ENCODE measurements around the gene LEF1.
A peak's percentile ranks its signal among the peaks of the same experiment; 100 is the strongest.

Gene LEF1

DNA sequence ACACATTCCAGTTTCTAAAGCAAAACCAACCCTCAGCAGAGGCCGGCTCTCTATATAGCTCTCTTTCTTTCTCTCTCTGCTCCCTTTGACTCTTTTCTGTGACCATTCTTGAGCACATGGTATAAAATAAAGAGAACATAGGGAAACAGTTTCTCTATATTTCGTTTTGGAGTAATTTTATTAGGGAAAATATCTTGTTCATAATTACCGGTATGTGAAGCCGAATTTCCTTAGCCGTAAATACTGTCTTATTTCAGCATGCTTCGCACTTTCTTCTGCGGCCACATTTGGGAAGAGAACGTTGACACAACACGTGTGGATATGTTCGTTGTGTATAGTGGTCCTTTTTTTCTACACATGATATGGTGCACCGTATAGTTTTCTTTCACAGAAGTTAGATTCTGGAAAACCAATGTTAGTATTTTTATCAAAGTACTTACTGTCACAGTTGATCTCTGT, 4.9 kb upstream of the LEF1 start:
- no peak for DNase-seq

DNA sequence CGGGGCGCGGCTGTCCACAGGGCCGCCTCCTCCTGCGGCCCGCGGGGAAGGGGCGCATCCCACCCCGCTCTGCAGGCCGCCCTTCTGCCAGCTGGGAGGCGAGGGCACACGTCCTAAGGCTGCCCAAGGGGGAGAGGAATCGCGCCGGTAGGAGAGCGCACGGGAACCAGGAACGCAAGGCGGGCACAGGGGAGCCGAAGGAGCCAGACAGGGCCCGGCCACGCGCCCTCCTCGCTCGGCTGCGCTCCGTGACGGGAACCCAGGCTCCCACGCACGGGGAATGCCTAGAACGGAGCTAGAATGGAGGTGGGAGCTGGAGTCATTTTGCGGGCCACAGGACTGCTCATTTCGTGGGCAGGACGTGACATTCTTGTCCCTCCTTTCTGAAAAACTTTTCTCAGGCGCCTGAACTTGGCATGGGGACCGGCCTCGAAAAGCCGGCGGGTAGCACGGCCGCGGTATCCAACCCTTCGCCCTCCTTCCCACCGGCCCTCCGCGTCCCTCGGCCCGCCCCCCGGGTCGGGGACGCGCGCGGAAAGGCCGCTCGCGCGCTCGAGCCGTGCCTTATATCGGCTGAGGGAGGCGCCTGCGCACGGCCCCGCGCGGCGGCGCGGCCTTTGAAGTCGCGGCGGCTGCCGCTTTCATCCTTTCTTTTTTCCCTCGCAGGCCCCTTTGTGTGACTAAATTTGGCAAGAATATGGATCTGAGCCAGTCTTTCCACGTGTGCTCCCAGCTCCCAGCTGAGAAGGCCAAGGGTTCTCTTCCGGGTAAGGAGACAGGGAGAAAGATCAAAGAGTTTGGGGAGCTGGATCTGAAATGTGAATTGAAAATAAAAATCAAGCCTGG, 4.2 kb upstream of the LEF1 start:
- peak; percentile 70 for DNase-seq

DNA sequence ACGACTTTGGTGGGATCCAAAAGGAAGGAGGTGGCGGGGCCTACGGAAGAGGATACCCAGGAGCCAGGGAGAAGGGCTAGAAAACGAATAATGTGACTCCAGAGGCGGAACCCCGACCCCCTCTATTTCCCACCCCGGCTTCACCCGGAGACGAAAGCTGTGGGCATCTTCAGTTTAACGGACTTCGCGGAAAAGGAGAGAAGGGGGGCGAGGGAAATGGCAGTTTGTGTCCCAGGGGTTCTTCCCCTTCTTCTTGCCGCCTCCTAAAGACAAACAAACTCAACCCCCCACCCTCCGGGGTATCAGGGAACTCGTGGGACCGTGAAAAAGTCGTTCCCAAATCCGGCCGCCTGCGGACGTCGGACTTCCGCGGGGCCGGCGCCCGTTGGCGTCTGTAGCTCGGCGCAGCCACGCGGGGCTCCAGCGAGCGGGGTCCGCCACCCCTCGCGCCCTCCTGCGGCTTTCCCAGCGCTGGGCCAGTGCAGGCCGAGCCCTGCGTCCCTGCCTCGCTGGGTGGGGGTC, 3.6 kb upstream of the LEF1 start:
- DNase-seq = peak in 1 of 2 experiments; percentile 15

DNA sequence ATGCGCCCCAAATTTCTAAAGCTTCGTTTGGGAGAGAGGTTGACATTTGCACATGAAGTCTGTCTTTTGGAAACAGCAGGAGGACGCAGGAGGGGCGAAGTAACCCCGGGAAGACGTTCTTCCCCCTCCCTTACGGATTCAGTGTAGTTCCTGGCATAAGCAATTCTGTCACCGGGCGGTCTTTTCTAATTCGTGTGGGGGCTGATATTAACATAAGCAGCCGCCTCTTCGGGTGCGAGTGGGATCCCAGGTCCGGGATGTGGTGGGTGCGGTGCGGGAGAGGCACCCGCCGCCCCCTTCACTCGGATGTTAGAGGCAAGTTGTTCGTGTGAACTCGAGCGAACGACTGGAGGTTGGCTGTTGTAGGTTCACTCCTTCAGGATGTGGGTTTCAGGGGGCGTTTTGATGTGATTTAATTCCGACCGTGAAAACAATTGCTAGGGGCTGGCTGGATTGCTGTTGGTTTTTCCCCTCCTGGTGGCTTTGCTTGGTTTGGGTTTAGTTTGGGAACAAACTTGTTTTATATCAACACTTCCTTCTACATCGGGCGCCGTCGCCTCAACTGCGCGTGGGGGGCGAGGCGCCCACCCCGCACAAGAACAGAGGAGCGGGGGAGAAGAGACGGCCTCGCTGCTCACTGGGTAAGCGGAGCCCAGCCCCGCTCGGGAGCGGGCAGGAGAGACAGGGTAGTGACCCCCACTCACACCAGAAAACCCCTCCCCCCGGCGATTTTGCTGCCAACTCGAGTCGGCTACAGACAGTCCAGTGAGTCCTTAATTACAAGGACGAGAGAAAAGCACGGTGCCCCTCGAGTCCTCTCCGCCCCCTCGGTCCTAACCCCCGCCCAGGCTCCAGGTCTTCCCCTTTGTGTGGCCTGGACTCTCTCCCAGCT, 2.9 kb upstream of the LEF1 start:
- peak; percentile 45 to 53 for DNase-seq

DNA sequence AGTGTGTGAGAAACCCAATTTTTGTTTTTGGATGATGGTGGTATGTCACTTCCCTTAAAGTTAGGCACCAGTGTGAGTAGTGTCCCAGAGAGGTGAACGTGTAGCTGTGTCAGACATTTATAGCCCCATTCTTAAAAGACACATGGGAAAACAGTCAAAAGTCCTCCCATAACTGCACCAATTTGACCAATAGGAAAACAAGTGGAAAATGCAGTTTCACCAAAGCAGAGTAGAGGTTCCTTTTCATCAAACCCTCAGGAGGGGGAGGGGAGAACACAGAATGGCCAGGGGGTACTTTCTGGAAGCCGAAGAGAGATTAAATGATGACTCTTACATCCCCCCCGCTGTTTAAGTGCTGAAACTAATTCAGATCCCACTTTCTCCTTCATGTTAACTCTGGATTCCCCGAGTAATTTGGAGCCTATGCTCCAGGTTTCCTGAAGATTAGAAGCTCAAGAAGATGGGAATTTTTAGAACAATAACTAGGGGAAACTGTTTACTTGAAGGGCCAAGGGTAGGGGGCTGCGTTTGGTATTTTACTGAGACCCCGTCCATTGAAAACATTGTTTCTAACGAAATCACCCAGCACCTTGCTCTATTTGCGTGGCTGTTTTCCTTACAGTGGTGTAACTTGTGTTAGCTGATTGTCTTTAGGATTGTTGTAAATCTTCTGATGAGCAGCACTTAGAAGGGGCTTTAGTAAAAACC, 2.1 kb upstream of the LEF1 start:
- DNase-seq = no peak

DNA sequence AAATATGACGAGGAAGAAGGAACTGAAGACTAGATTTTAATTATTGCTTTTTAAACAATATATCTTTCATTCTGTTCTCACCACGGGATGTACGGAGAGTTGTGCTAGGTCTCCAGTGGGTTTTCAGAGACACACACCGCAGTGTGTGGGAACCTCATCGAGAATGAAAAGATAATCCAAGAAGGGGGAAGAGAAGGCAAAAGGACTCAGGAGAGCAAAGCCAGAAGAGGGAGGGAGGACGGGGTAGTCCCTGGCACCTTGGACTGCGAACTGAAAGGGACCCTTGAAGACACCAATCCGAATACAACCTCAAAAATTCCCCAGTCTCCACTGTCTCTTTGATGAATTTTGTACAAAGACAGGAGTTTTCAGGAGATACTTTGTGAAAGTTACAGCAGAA, 932 bp upstream of the LEF1 start:
- DNase-seq = no peak

DNA sequence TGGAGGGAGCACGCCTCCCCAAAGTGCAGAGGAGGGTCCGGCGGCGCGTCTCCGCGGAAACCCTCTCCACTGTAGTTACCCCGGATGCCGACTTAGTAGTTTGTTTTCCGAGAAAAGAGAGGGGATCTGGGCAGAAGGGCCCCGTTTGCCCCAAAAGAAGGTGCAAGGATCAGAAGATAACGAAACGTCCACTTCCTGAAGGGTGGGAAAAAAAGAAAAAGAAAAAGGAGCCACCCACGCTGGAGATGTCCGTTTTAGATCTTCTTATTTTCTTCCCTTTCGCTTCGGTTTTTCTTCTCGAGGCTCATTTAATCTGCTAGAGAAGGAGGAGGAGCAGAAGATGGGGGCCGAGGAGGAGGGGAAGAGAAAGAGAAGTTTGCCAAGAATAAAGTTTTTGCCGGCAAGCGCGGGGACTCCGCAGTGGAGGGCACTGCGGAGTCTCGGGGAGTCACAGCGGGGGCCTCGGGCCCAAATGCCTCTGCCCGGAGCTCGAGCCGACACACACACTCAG, 517 bp downstream of the LEF1 start:
- peak; percentile 20 to 23 for DNase-seq

DNA sequence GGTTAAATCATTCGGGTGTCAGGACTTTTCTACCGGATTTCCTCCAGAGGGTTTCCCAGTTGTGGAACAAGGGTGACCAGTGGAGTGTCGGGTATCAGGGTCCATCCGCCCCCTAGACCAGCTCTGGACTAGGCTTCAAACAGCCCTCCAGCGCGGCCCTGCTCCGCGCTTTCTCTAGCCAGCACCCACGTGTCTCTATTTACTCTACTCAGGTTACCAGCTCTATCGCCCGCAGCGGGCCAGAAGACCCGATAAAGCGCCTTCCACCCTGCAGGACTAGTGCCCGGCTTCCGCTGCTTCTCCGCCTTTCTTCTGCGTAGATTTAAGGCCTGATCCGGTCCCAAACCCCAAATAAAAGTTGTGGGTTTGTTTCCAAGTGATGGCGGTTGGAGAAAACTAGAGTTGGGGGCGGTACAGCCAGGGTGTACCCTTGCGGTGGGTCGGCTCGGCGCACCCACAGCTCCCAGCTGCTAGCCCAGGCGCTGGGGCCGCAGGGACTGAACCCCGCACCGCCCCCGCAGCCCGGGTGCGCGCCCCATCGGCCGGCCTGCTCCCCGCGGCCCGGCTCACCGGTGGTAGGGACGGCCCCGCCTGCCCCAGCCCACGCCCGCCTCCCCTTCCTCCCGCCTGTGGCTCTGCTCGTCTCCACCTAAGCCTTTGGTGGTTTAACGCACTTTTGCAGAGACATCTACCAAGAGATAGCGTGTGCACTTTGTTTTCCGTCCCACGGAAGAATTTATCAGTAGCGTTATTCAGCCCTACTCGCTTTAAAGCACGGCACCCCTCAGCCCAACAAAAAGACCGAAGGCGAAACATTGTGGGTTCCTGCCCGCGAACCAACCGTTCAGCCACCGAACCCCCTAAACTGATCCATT, 2.1 kb downstream of the LEF1 start:
- peak; percentile 59 to 63 for DNase-seq

DNA sequence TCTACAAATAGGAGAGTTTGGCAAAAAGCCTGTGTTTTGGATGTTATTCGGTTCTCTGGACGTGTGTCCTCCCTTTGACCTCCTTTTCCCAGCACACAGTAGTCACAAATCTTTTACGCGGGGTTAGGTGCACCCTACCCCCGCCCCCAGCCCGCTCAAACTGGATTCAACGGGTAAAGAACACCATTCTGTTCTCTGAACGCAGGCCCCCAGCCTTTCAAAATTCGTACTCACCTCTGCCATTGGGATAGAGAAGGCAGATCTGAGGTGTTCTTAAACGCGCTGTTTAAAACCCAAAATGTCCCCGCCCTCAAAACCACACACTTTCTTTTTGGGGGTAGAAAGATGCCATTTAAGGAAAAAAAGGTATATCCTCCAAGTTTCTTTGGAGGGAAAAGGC, 2.7 kb downstream of the LEF1 start:
- DNase-seq = peak; percentile 29 to 32

DNA sequence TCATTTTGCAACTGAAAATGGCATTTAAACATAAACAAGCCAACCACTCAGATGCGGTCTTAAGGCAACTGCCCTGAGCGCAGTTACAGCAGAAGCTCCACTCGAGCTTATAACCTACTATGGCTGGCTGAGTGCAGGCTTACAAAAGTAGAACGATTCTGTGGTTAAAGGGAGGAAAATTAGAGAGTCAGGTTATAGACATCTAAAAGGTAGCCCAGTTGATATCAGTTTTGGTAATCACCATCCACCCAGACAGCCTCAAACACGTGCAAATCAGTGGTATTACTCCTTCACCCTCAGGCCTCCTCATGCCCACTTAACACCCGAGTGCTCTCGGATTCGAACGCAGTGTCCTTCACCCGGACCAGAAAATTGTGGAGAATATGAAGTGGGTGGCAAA, 3.1 kb downstream of the LEF1 start:
- DNase-seq = no peak

DNA sequence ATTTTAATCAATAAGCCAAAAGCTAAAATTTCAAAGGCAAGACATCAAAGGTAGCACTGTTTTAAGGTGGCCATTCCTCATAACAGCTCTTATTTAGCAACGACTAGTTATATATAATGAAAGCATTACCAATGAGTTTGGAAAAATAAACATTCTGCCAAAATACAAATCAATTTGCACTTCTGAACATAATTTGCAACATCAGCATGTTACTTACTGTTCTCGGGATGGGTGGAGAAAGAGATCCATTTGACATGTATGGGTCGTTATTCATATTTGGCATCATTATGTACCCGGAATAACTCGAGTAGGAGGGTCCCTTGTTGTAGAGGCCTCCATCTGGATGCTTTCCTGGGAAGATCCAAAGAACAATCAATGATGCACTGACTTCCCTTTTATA, 5.4 kb downstream of the LEF1 start:
- no peak for DNase-seq

DNA sequence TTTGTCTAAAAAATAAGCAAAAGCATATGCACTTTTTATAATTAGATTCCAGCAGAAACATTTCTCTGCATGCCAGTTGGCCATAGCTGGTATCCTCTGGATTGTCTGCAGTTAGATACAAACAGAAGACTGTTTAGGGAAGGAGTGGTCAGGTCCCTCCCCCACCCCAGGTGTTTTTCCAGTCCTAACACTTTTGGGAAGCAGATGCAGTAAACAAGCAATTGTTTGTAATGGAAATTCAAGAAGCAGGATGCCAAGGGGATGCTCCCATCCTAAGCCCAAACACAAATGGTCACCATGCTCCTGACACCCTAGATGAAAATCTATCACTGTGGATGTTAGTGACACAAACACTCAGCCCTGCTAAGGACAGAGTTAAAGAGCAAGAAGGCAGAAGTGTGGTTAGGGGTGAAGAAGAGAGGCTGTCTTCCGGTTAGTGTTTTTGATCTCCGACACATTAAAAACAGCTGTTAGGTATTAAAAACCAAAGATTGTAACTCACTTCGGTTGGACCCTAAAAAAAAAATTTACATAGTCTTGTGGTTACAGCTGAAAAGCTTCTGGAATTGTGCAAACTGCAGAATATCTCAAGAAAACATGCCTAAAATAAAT, 7.9 kb downstream of the LEF1 start:
- DNase-seq = no peak

DNA sequence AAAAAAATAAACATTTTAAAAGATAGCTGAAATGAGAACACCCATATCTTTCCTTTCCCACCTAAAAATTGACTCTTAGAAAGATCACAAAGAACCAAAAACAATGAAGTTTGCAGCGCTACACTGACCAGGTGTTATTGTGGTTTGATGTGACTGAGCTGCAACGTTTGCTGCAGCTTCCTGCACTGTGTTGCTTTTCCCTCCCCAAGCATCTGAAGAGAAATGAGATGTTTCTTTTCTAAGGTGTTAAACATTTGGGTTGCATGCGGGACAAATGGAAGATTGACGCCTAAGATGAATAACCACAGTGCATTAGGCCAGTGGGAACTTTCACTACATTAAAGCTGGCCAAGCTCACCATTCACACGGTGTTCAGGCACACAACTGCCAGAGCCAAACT, 8.9 kb downstream of the LEF1 start:
- no peak for DNase-seq

DNA sequence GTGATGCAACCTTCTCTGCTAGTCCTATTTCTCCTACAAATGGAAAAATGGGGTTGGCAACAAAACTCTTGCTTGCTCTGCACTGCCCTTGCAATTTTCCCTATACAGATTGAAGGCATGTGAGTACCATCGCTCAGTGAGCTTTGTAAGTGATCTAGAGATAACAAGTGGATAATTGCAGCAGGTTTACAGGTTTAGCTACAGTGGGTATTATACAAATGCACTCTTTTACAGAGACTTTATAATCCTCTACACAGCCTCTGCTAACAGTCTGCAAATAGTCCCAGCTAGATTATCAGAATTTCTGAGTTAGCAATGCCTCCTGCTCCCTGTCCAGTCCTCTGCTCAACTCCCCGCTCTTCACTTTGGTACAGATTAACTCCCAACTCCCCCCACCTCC, 11.1 kb downstream of the LEF1 start:
- DNase-seq = no peak

DNA sequence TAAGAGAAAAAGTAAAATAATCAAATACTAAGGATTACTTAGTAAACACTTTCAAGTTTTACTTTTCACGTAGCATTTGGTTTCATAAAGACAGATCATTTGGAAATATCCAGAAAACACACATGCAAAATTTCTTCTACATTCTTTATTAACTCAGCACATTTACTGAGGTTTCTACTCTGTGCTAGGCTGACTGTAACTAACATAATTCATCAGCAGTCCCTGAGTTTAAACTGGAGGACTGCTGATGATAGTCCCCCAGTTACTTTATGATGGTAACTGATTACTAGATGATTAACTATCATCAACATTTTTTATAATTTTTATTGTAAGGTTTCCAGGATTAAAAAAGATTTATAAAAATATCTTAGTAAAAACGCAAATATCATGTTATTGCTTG, 12.3 kb downstream of the LEF1 start:
- no peak for DNase-seq

DNA sequence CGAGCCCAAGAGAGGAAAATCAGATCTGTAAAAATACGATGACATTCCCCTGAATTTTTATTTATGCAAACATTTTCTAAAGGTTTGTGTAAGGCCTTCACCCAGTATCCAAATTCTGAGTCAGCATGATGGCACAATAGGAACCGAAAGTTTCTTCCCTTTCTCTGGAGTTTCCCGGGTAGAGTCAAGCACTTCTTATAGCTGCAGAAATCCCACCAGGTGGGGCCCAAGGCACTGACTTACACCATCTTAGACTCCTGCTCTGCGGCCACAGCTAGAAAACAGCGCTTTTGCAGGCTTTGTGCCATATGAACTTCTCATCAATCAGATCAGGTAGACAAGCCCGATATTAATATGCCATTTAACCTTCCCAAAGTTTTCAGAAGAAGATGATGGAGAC, 13.4 kb downstream of the LEF1 start:
- peak in 1 of 2 experiments; percentile 28 for DNase-seq

DNA sequence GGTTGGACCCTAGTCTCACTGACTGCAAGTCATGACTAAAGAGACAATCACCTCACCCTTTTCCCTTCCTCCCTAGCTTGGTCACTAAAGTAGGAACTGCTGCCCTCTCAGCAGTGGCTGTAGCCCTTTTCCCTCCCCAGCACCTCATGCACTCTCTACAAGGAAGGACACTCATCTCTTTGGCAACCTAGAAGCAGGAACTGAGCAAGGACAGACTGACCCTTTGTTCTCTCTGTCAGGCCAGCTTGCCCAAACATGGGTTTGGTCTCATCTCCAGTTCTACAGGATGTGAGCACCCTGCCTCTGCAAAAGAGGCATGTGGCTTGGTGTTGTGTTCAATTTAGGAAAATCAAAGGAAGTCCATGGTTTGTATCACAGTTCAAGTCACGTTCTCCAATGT, 15.8 kb downstream of the LEF1 start:
- DNase-seq = no peak

DNA sequence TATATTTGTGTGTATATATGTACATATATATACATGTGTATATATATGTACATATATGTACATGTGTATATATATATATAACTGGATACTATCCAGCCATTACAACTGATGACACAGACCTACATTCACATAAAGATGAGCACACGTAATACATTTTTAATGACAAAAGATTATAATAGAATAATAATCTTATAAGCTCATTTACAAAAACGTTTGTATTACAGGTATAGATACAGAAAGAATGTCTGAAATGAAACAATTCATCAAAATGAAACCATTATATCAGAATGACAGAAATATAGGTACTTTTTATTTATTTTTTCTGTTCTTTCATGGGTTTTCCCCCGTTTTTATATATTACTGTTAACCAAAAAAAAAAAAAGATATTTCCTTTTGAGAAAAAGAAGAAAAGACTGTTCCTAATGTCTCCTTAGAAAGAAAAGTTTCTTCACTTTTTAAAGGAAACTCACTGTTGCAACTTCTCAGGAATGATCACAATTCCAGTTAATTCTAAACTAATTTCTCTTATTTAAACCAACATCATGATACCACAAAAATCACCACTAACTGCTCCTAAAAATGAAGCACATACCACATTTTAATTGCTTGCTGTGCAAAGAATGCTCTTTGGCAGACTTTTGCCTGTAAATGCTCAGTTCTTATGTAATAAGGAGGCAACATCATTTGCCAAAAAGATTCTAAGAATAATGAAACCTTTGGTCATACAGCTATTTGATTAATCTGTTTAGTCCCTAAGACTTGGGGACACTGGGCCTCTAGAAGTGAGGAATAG, 18.9 kb downstream of the LEF1 start:
- no peak for DNase-seq

DNA sequence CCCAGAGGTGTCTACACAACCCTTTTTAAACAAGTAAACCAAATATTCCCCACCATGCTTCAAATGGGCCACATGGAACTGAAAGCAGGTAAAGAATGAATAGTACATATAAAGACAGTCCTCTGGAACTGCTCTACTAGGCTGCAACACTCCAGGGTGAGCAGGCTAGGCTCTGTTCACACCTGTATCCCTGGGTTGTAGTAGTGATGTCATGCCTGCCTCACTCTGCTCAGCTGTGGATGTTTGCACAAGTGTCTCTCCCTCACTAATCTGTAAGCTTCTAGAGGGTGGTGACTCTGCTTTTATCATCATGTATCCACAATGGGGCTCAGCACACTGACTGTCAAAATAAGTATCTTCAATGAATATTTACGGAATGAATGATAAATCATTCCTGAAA, 20.4 kb downstream of the LEF1 start:
- no peak for DNase-seq

DNA sequence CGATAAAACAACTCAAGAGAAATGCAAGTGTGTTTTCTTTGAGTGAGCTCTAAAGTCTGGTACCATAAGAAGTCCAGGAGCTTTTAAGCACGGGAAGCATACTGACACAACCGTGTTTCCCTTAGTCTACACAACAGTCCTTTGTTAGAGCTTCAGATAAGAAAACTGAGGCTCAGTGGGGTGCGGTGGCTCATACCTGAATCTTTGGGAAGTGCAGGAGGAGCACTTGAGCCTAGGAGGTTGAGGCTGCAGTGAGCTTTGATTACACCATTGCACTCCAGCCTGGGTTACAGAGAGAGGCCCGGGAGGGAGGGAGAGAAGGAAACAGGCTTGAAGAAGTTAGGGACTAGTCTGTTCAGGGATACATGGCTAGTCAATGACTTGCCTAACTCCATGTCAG, 21.9 kb downstream of the LEF1 start:
- DNase-seq = no peak

DNA sequence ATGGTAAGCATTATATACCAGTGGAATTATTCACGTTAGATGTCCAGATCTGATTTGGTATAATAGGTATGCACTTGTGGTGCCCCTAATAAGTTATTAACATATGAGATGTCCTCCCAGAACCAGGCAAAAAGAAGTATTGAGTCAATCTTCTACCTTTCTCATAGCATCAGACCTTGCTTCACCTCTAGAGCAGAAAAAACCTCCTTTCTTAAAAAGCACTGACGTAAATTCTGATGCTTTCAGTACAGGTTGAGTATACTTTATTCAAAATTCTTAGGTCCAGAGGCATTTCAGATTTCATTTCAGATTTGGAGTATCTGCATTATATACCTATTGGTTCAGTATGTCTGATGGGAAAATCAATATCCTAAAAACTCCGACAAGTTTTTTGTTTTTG, 22.4 kb downstream of the LEF1 start:
- no peak for DNase-seq

Data from activated CD4-positive, alpha-beta T cell treated with anti-CD3 and anti-CD28 coated beads, Interleukin-2, amount 50 U/mL, for 4 hours (primary cell).